Cardiac septum (tissue), 1 donor: ENCODE data around the gene CMTM7. TPM values are rescaled to one million over a fixed set of nuclear protein-coding genes. Genes with fewer than 3 reads are reported as not detected.
A peak's percentile ranks its signal among the peaks of the same experiment; 100 is the strongest.
"Not testable (repeated sequence)": the region's sequence is repeated elsewhere in the genome, so short reads cannot be mapped to it uniquely, and the experiment has no call there.

Experiments
- DNase-seq: peaks from one replicate; pipeline ENCODE4 v3.0.0-alpha.2; 2020; ENCODE audit warnings: low spot score
- intact Hi-C: fragments of 100-400 bp; cut with DNase I; formaldehyde crosslinking; loops from one replicate; pipeline ENCODE4 v1.14.0; 2022
- total RNA-seq: library from RNA; stranded (reverse); fragmentation: NEBNext Ultra II Directional; extraction: Animal tissue kit (Norgen Biotek cat#: 25700); gene quantifications from one replicate; pipeline ENCODE4 v1.2.1, GENCODE V29; 2021
- donor health status: DM: no; HTN: no; CAD: no.

Gene CMTM7
- total RNA-seq, 1 donor from 2014 or later: 4.0 TPM

DNA sequence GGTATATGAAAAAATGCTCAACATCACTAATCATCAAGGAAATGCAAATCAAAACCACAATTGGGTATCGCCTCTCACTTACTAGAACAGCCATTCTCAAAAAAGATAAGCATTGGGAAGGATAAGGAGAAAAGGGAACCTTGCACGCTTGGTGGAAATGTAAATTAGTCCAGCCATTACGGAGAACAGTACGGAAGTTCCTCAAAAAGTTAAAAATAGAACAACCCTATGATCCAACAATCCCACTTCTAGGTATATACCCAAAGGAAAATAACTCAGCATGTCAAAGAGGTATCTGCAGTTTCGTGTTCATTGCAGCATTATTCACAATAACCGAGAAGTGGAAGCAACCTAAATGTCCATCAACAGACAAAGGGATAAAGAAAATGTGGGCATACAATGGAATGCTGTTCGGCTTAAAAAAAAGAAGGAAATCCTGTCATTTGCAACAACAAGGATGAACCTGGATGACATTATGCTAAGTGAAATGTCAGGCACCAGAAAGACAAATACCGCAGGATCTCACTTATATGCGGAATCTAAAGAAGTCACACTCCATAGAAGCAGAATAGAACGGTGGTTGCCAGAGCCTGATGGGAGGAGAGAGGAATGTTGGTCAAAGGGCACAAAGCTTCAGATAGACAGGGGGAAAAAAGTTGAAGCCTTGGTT lies 11.7 kb upstream of the CMTM7 start:
- DNase-seq: no peak
- intact Hi-C loops: no loop called here

- intact Hi-C loops: no loop called here
- no peak for DNase-seq
Observed at GRCh38 chr3:32381922-32382321, 9.7 kb upstream of the CMTM7 start.

- intact Hi-C loops: no loop called here
- DNase-seq: no peak
Observed at GRCh38 chr3:32383136-32383711, 8.4 kb upstream of the CMTM7 start.

GRCh38 chr3:32384938-32385337 lies 6.7 kb upstream of the CMTM7 start:
- no peak for DNase-seq

GRCh38 chr3:32387512-32387911 lies 4.1 kb upstream of the CMTM7 start:
- no peak for DNase-seq
- intact Hi-C loops: no loop called here

More at GRCh38 chr3:32384938-32385337, 6.7 kb upstream of the CMTM7 start:
- intact Hi-C loops: no loop called here

DNA sequence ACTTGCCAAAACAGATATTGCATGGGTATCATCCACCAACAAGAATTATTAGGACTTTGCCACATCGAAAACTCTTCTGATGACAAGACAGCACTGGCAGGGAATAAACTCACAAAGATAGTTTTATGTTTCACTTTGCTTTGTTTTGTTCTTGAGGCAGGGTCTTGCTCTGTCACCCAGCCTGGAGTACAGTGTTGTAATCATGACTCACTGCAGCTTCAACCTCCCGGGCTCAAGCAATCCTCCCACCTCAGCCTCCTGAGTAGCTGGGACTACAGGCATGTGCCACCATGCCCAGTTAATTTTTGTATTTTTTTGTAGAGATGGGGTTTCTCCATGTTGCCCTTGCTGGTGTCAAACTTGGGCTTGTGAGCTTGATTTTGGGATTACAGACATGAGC lies 2.1 kb upstream of the CMTM7 start:
- DNase-seq, intact Hi-C loops: not testable (repeated sequence)

- intact Hi-C loops: no loop called here
Observed at GRCh38 chr3:32392536-32393302, 1.1 kb downstream of the CMTM7 start.

DNA sequence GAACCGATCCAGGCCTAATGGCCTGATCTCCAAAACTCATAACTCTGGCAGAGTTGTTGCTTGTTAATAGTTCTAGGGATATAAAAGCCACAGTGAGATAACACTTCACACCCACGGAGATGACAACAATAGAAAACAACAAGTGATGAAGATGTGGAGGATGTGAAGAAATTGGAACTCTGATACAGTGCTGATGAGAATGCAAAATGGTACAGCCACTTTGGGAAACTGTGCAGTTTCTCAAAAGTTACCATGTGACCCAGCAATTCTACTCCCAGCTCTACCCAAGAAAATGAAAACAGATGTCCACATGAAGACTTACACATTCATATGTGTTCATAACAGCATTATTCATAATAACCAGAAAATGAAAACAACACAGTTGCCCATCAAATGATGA lies 3.8 kb downstream of the CMTM7 start:
- intact Hi-C loops: loop anchor here (5.0 kb wide), 1 partner anchor 218 kb away; no protein-coding TSS in a partner anchor

More at GRCh38 chr3:32392536-32393302, 1.1 kb downstream of the CMTM7 start:
- no peak for DNase-seq

GRCh38 chr3:32397941-32398340 lies 6.3 kb downstream of the CMTM7 start:
- no peak for DNase-seq
- intact Hi-C loops: loop anchor here (5.0 kb wide), 1 partner anchor 221 kb away; no protein-coding TSS in a partner anchor

More for the DNA sequence above, 3.8 kb downstream of the CMTM7 start:
- DNase-seq: no peak

- intact Hi-C loops: loop anchor here (5.0 kb wide), 1 partner anchor 221 kb away; no protein-coding TSS in a partner anchor
- no peak for DNase-seq
Observed at GRCh38 chr3:32398531-32398930, 6.9 kb downstream of the CMTM7 start.

GRCh38 chr3:32399030-32399620 lies 7.5 kb downstream of the CMTM7 start:
- intact Hi-C loops: loop anchor here (5.0 kb wide), 1 partner anchor 222 kb away; no protein-coding TSS in a partner anchor
- no peak for DNase-seq

GRCh38 chr3:32401126-32401525 lies 9.5 kb downstream of the CMTM7 start:
- intact Hi-C loops: loop anchor here (2.0 kb wide), 1 partner anchor 68 kb away; no protein-coding TSS in a partner anchor
- DNase-seq: no peak

- DNase-seq: peak; percentile 90
- intact Hi-C loops: loop anchor here (2.0 kb wide), 1 partner anchor 67 kb away; no protein-coding TSS in a partner anchor
Observed at GRCh38 chr3:32401556-32402081, 10.0 kb downstream of the CMTM7 start.

DNA sequence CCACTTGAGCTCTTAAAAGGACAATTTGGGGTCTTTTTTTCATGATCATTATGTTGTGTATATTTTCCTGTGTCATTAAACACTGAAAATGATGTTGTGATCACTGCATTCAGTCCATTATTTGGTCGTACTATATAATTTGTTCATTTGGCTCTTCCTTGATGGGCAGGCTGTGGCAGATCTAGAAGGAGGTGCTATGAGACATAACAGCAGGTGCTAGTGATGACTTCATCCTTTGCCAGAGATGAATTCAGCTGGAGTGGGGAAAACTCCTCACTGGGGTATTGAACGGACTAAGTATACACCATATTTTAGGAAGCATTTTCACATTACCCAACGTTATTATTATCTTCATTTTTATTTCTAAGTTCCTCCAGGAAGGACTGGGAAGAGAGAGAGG lies 12.0 kb downstream of the CMTM7 start:
- no peak for DNase-seq
- intact Hi-C loops: no loop called here

DNA sequence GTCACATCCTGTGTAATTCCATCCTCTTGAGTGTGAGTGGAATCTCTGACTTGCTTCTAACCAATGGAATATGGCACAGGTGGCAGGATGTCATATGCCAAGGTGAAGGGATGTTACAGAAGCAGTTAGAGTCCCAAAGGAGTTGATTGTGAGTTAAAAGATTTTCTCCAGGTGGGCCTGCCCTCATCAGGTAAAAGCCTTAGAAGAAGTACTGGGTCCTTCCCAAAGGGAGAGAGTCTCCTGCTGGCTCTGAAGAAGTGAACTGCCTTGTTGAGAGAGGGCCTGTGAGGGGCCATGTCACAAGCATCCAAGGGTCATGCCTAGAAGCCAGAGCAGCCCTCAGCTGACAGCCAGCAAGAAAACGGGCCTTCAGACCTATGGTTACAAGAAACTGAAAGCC lies 13.1 kb downstream of the CMTM7 start:
- intact Hi-C loops: no loop called here
- DNase-seq: no peak

- no peak for DNase-seq
- intact Hi-C loops: no loop called here
Observed at GRCh38 chr3:32405155-32405554, 13.5 kb downstream of the CMTM7 start.

GRCh38 chr3:32405711-32406323 lies 14.2 kb downstream of the CMTM7 start:
- intact Hi-C loops: no loop called here

GRCh38 chr3:32406486-32407408 lies 15.1 kb downstream of the CMTM7 start:
- no peak for DNase-seq
- intact Hi-C loops: no loop called here

More at GRCh38 chr3:32405711-32406323, 14.2 kb downstream of the CMTM7 start:
- no peak for DNase-seq
